Raji (cell line): Measurements from ENCODE around the gene TBC1D32.

ENCODE experiments used
- POLR2A ChIP-seq: IDR thresholded peaks from 2 replicates; pipeline ENCODE4 v1.6.1; 2011; ENCODE audit warnings: low read depth, low read length, control low read depth; ENCODE audit not compliant: insufficient read depth

Gene TBC1D32

GRCh38 chr6:121187200-121187832 lies 147.0 kb downstream of the TBC1D32 start:
- TF ChIP-seq POLR2A = no peak

GRCh38 chr6:121183742-121184141 lies 150.5 kb downstream of the TBC1D32 start:
- no peak for TF ChIP-seq POLR2A

- no peak for TF ChIP-seq POLR2A
These were observed 158.5 kb downstream of the TBC1D32 start for GRCh38 chr6:121175827-121176226.

- no peak for TF ChIP-seq POLR2A
These were observed 162.4 kb downstream of the TBC1D32 start for GRCh38 chr6:121171879-121172278.

GRCh38 chr6:121161886-121162285 lies 172.4 kb downstream of the TBC1D32 start:
- no peak for TF ChIP-seq POLR2A

- TF ChIP-seq POLR2A = no peak
These were observed 174.0 kb downstream of the TBC1D32 start for GRCh38 chr6:121160276-121160675.

GRCh38 chr6:121158891-121159290 lies 175.4 kb downstream of the TBC1D32 start:
- no peak for TF ChIP-seq POLR2A

- TF ChIP-seq POLR2A = no peak
These were observed 175.8 kb downstream of the TBC1D32 start for GRCh38 chr6:121158438-121158837.

GRCh38 chr6:121157906-121158305 lies 176.4 kb downstream of the TBC1D32 start:
- no peak for TF ChIP-seq POLR2A

GRCh38 chr6:121143476-121143875 lies 190.8 kb downstream of the TBC1D32 start:
- no peak for TF ChIP-seq POLR2A

GRCh38 chr6:121142093-121142492 lies 192.2 kb downstream of the TBC1D32 start:
- TF ChIP-seq POLR2A = no peak

- TF ChIP-seq POLR2A = no peak
These were observed 198.9 kb downstream of the TBC1D32 start for GRCh38 chr6:121135425-121135824.

GRCh38 chr6:121134922-121135321 lies 199.4 kb downstream of the TBC1D32 start:
- no peak for TF ChIP-seq POLR2A

GRCh38 chr6:121124600-121124999 lies 209.7 kb downstream of the TBC1D32 start:
- no peak for TF ChIP-seq POLR2A

GRCh38 chr6:121112356-121112755 lies 221.9 kb downstream of the TBC1D32 start:
- TF ChIP-seq POLR2A = no peak

GRCh38 chr6:121110733-121111132 lies 223.5 kb downstream of the TBC1D32 start:
- TF ChIP-seq POLR2A = no peak

- no peak for TF ChIP-seq POLR2A
These were observed 227.3 kb downstream of the TBC1D32 start for GRCh38 chr6:121106962-121107361.
